ENCODE data around the gene PIK3CA.
A peak's percentile ranks its signal among the peaks of the same experiment; 100 is the strongest.

PIK3CA gene

GRCh38 chr3:179166561-179167201 is 18.5 kb downstream of the PIK3CA start:
- no peak for DNase-seq (ENCODE audit: low spot score)
- in situ Hi-C loops (cut with MboI; ENCODE audit: low sequenced_read_pairs, unreplicated experiment) = no loop called here
- TF ChIP-seq CTCF (IDR thresholded peaks at IDR 0.05; ENCODE audit: borderline replicate concordance, control extremely low read depth, extremely low read depth, insufficient read depth, missing control alignments) = no peak

- TF ChIP-seq CTCF (IDR thresholded peaks at IDR 0.05; ENCODE audit: borderline replicate concordance, control extremely low read depth, extremely low read depth, insufficient read depth, missing control alignments) = no peak
- in situ Hi-C loops (cut with MboI; ENCODE audit: low sequenced_read_pairs, unreplicated experiment) = no loop called here
- DNase-seq (ENCODE audit: low spot score) = no peak
Observed at GRCh38 chr3:179168918-179169317, 20.8 kb downstream of the PIK3CA start.

- in situ Hi-C loops (cut with MboI; ENCODE audit: low sequenced_read_pairs, unreplicated experiment) = no loop called here
- no peak for DNase-seq (ENCODE audit: low spot score)
- no peak for TF ChIP-seq CTCF (IDR thresholded peaks at IDR 0.05; ENCODE audit: borderline replicate concordance, control extremely low read depth, extremely low read depth, insufficient read depth, missing control alignments)
Observed at GRCh38 chr3:179172546-179172945, 24.4 kb downstream of the PIK3CA start.

- no peak for TF ChIP-seq CTCF (IDR thresholded peaks at IDR 0.05; ENCODE audit: borderline replicate concordance, control extremely low read depth, extremely low read depth, insufficient read depth, missing control alignments)
- in situ Hi-C loops (cut with MboI; ENCODE audit: low sequenced_read_pairs, unreplicated experiment) = no loop called here
- DNase-seq (ENCODE audit: low spot score) = peak; percentile 36
Observed at GRCh38 chr3:179174316-179174715, 26.2 kb downstream of the PIK3CA start.

GRCh38 chr3:179174898-179175297 is 26.7 kb downstream of the PIK3CA start:
- no peak for TF ChIP-seq CTCF (IDR thresholded peaks at IDR 0.05; ENCODE audit: borderline replicate concordance, control extremely low read depth, extremely low read depth, insufficient read depth, missing control alignments)
- DNase-seq (ENCODE audit: low spot score) = no peak
- in situ Hi-C loops (cut with MboI; ENCODE audit: low sequenced_read_pairs, unreplicated experiment) = no loop called here

GRCh38 chr3:179175358-179175757 is 27.2 kb downstream of the PIK3CA start:
- no peak for DNase-seq (ENCODE audit: low spot score)
- TF ChIP-seq CTCF (IDR thresholded peaks at IDR 0.05; ENCODE audit: borderline replicate concordance, control extremely low read depth, extremely low read depth, insufficient read depth, missing control alignments) = no peak
- in situ Hi-C loops (cut with MboI; ENCODE audit: low sequenced_read_pairs, unreplicated experiment) = no loop called here
